Suprapubic skin (tissue), 4 donors: ENCODE results near the gene MAN1C1. TPM values are rescaled to one million over a fixed set of nuclear protein-coding genes. Genes with fewer than 3 reads are reported as not detected.

Source experiments
- DNase-seq, 2 donors: peaks; one replicate each; pipeline ENCODE4 v3.0.0-alpha.2; 2019; ENCODE audit warnings: low spot score in 2 of 2
- H3K27ac ChIP-seq: fragments of 200-600 bp; sonication (generic); one replicate; pipeline ENCODE4 v1.5.1; 2019
- H3K27me3 ChIP-seq: fragments of 200-600 bp; sonication (generic); one replicate; pipeline ENCODE4 v1.5.1; 2019
- H3K36me3 ChIP-seq: fragments of 200-600 bp; sonication (generic); one replicate; pipeline ENCODE4 v1.5.1; 2019
- H3K4me1 ChIP-seq: fragments of 200-600 bp; sonication (generic); one replicate; pipeline ENCODE4 v1.5.1; 2019
- H3K4me3 ChIP-seq: fragments of 200-600 bp; sonication (generic); one replicate; pipeline ENCODE4 v1.5.1; 2019; ENCODE audit warnings: mild to moderate bottlenecking
- H3K9me3 ChIP-seq: fragments of 200-600 bp; sonication (generic); one replicate; pipeline ENCODE4 v1.5.1; 2019
- EP300 ChIP-seq: sonication (generic); formaldehyde crosslinking; IDR thresholded peaks from one replicate; pipeline ENCODE4 v1.6.1; 2017; ENCODE audit warnings: antibody characterized with exemption
- POLR2A ChIP-seq, 2 donors: fragments of 450-650 bp; IDR thresholded peaks; one replicate each; pipeline ENCODE4 v1.6.1; 2017; ENCODE audit warnings: antibody characterized with exemption in 2 of 2, mild to moderate bottlenecking in 2 of 2, moderate library complexity in 2 of 2
- POLR2AphosphoS5 ChIP-seq, 3 donors: sonication (generic); formaldehyde crosslinking; IDR thresholded peaks; one replicate each; pipeline ENCODE4 v1.6.1; 2017; ENCODE audit warnings: antibody characterized with exemption in 3 of 3
- WGBS: methylation state at CpG from one replicate; pipeline ENCODE4 v1.1.5; 2018; 5-methylcytosine and 5-hydroxymethylcytosine counted together
- total RNA-seq, 4 donors: library from RNA; depleted of rRNA; stranded (reverse); fragments of >200 nt; gene quantifications; one replicate each; pipeline ENCODE4 v1.1.0, GENCODE V29; 2016
- TF ChIP-seq, protein P1 (sequence below), 2 donors: fragments of 200-600 bp in 1 of 2; fragments of 450-650 bp in 1 of 2; sonication (generic) in 1 of 2; IDR thresholded peaks; one replicate each; pipeline ENCODE4 v1.5.1; 2016 to 2019; ENCODE audit warnings: antibody characterized with exemption in 2 of 2, mild to moderate bottlenecking in 1 of 2, moderate library complexity in 1 of 2

MAN1C1 gene
- total RNA-seq, 4 donors from 2014 or later = 7.3 to 15.2 (median 8.0) TPM

DNA sequence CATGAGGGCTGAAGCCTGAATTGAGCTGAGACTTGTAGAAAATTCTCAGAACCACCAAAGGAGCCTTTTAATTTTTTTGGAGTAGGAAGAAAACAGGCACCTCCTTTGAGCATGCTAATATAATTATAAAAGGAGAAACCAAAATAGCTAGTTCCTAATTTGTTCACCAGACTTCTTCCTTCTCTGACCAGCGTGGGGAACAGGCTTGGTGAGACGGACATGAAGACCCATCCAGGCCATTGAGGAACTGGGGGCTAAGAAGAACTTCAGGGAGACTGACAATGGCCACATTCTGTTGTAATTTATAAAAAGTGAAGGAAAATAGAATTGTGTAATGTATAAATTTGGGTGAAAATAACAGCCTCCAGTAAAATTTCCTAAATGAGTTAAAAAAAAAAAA is 62.6 kb downstream of the MAN1C1 start:
- H3K4me1 ChIP-seq = peaks cover 10% of the 10 kb centered on the region
- H3K27ac ChIP-seq = no peak overlapping the region
- 94% methylated on average over 2 of the region's 2 CpGs for WGBS

DNA sequence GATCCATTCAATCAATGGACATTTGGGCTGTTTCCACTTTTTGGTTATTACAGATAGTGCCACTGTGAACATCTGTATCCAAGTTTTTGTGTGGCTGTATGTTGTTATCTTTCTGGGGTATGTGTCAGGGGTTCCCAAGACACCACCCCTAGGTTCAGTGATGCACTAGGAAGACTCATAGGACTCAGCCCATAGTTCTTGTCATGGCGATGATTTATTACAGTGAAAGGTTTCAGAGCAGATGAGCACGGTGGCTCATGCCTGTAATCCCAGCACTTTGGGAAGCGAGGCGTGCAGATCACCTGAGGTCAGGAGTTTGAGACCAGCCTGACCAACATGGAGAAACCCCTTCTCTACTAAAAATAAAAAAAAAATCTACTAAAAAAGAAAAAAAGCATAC is 64.1 kb downstream of the MAN1C1 start:
- 96% methylated on average over 4 of the region's 4 CpGs for WGBS
- DNase-seq = no peak
- Histone ChIP-seq H3K27me3 (no peaks in the 10 kb centered on the region), H3K27ac (no peak overlapping the region), H3K36me3 (no peaks in the 10 kb centered on the region), H3K4me1 (peaks cover 10% of the 10 kb centered on the region), H3K4me3 (no peak overlapping the region), H3K9me3 (no peaks in the 10 kb centered on the region)
- TF ChIP-seq EP300 (no peak), POLR2AphosphoS5 (IDR thresholded peaks at IDR 0.05) (no peak), POLR2A (IDR thresholded peaks at IDR 0.05) (no peak)
- TF ChIP-seq, protein P1, sequence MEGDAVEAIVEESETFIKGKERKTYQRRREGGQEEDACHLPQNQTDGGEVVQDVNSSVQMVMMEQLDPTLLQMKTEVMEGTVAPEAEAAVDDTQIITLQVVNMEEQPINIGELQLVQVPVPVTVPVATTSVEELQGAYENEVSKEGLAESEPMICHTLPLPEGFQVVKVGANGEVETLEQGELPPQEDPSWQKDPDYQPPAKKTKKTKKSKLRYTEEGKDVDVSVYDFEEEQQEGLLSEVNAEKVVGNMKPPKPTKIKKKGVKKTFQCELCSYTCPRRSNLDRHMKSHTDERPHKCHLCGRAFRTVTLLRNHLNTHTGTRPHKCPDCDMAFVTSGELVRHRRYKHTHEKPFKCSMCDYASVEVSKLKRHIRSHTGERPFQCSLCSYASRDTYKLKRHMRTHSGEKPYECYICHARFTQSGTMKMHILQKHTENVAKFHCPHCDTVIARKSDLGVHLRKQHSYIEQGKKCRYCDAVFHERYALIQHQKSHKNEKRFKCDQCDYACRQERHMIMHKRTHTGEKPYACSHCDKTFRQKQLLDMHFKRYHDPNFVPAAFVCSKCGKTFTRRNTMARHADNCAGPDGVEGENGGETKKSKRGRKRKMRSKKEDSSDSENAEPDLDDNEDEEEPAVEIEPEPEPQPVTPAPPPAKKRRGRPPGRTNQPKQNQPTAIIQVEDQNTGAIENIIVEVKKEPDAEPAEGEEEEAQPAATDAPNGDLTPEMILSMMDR (IDR thresholded peaks at IDR 0.05) = no peak

More for the DNA sequence above, 62.6 kb downstream of the MAN1C1 start:
- no peaks in the 10 kb centered on the region for H3K9me3 ChIP-seq
- H3K4me3 ChIP-seq = no peak overlapping the region
- no peaks in the 10 kb centered on the region for H3K36me3 ChIP-seq
- no peak for DNase-seq
- H3K27me3 ChIP-seq = no peaks in the 10 kb centered on the region
- TF ChIP-seq POLR2AphosphoS5 (IDR thresholded peaks at IDR 0.05) = no peak
- no peak for TF ChIP-seq POLR2A (IDR thresholded peaks at IDR 0.05)
- TF ChIP-seq EP300 = no peak
- TF ChIP-seq, protein P1 (IDR thresholded peaks at IDR 0.05) = no peak

DNA sequence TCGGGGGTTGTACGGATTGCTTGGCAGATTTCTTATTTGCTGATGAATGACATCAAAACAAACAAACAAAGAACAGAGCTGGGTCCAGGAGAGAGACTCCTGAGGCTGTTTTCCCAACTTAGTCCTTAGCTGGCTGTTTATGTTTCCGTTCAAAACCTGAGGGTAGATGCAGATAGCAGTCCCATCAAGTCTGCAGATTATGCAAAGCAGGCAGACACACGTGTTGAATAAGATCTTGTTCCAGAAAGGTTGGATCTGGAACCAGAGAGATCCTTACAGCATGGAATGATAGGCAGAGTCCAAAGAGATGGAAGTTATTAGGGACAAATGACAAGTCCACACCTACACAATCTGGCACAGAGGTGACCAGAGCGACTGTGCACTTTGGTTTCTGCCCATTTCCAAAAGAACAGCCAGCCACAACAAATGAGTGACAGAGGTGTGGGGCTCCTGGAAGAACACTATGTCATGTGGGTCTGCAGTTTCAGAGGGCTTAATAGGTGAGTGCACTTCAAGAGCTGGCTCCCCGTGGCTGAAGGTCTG is 65.5 kb downstream of the MAN1C1 start:
- no peak overlapping the region for H3K4me3 ChIP-seq
- DNase-seq = peak in 1 of 2 donors; percentile 45
- no peaks in the 10 kb centered on the region for H3K4me1 ChIP-seq
- TF ChIP-seq POLR2A (IDR thresholded peaks at IDR 0.05) = no peak
- TF ChIP-seq, protein P1 (IDR thresholded peaks at IDR 0.05) = no peak
- no peak for TF ChIP-seq POLR2AphosphoS5 (IDR thresholded peaks at IDR 0.05)
- no peak for TF ChIP-seq EP300
- H3K27ac ChIP-seq = no peak overlapping the region
- WGBS = 61% methylated on average over 6 of the region's 6 CpGs
- no peaks in the 10 kb centered on the region for H3K9me3 ChIP-seq
- no peaks in the 10 kb centered on the region for H3K27me3 ChIP-seq
- H3K36me3 ChIP-seq = no peaks in the 10 kb centered on the region

DNA sequence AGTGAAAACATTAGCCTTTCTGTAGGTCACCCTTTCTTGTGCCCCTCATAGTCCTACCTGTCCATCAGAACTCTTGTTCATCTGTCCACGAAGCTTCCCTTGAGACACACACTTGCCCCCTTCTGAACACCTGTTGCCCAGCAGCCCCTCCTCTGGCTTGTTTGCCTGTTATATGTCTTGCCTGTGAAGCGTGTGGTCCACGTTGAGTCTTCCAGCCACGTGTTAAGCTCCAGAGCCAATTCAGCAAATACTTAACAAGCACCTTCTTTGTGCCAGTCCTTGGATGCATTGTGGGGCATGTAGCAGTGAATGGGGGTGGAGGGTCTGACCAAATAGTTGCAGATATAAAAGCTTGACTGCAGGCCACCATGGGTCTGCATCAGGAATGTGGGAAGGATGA is 66.6 kb downstream of the MAN1C1 start:
- H3K4me1 ChIP-seq = peaks cover 6% of the 10 kb centered on the region
- peak in 1 of 2 donors; percentile 34 for DNase-seq
- no peaks in the 10 kb centered on the region for H3K36me3 ChIP-seq
- H3K27me3 ChIP-seq = no peaks in the 10 kb centered on the region
- TF ChIP-seq POLR2A (IDR thresholded peaks at IDR 0.05) (no peak), POLR2AphosphoS5 (IDR thresholded peaks at IDR 0.05) (no peak), EP300 (no peak)
- TF ChIP-seq, protein P1 (IDR thresholded peaks at IDR 0.05) = no peak
- H3K27ac ChIP-seq = no peak overlapping the region
- WGBS = 85% methylated on average over 4 of the region's 4 CpGs
- H3K9me3 ChIP-seq = no peaks in the 10 kb centered on the region
- no peak overlapping the region for H3K4me3 ChIP-seq

DNA sequence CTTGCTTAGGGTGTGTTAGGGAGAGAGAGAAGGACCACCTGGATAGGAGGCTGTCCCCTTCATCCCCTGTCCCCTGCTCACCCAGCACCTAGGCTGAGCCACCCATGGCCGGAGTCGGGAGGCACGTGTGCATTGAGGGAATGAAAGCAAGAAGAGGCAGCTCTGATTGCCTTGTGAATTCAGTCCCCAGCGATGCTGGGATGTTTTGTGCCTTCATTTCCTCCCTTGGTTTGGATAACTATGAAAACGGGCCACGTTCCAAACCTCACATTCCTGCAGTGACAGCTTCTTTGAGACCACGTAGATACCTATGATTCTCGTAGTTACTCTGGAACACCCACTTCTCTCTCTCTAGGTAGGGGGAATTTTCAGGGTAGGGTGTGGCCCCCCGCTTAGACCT is 67.1 kb downstream of the MAN1C1 start:
- no peak for TF ChIP-seq POLR2AphosphoS5 (IDR thresholded peaks at IDR 0.05)
- no peak for TF ChIP-seq POLR2A (IDR thresholded peaks at IDR 0.05)
- TF ChIP-seq, protein P1 (IDR thresholded peaks at IDR 0.05) = no peak
- no peak for TF ChIP-seq EP300
- Histone ChIP-seq H3K4me1 (peaks cover 7% of the 10 kb centered on the region), H3K4me3 (no peak overlapping the region), H3K27me3 (no peaks in the 10 kb centered on the region), H3K27ac (no peak overlapping the region), H3K9me3 (no peaks in the 10 kb centered on the region), H3K36me3 (no peaks in the 10 kb centered on the region)
- 66% methylated on average over 9 of the region's 9 CpGs for WGBS
- peak in 1 of 2 donors; percentile 74 for DNase-seq
